Adrenal gland (tissue), 12 donors: ENCODE measurements around the gene MRAS. TPM values are rescaled to one million over a fixed set of nuclear protein-coding genes. Genes with fewer than 3 reads are reported as not detected.

Experiments used
- DNase-seq, 7 donors: peaks; one replicate each; pipeline ENCODE4 v3.0.0-alpha.2; 2019 to 2020
- H3K27ac ChIP-seq, 5 donors: fragments of 200-600 bp; sonication (generic) in 4 of 5; 1 replicate in 3 of 5; 2 replicates in 2 of 5; pipeline versions ENCODE4 v1.5.1 to v1.8.0; 2016 to 2020; ENCODE audit warnings: mild to moderate bottlenecking in 1 of 5
- H3K27me3 ChIP-seq: fragments of 200-600 bp; 2 replicates; pipeline ENCODE4 v1.8.0; 2021
- H3K36me3 ChIP-seq, 2 donors: fragments of 200-600 bp; replicated peaks in 1 of 2; 1 replicate in 1 of 2; 2 replicates in 1 of 2; pipeline versions ENCODE4 v1.5.1 to v1.8.0; 2018 to 2022
- H3K4me1 ChIP-seq, 2 donors: fragments of 200-600 bp; replicated peaks in 1 of 2; 1 replicate in 1 of 2; 2 replicates in 1 of 2; pipeline versions ENCODE4 v1.5.1 to v1.8.0; 2018 to 2021
- H3K4me3 ChIP-seq, 4 donors: fragments of 200-600 bp; sonication (generic) in 3 of 4; one replicate each; pipeline ENCODE4 v1.5.1; 2016 to 2018
- H3K9me3 ChIP-seq, 3 donors: fragments of 200-600 bp; sonication (generic) in 1 of 3; replicated peaks in 1 of 3; 1 replicate in 2 of 3; 2 replicates in 1 of 3; pipeline versions ENCODE4 v1.5.1 to v1.8.0; 2016 to 2021
- POLR2A ChIP-seq, 2 donors: fragments of 450-650 bp; IDR thresholded peaks; one replicate each; pipeline ENCODE4 v1.6.1; 2017; ENCODE audit warnings: antibody characterized with exemption in 2 of 2, mild to moderate bottlenecking in 2 of 2, moderate library complexity in 1 of 2
- WGBS, 4 donors: extraction: QIAGEN DNeasy Blood & Tissue Kit in 2 of 4; methylation state at CpG; one replicate each; pipeline versions ENCODE4 v1.1.5 to v1.1.7; 2013 to 2017; 5-methylcytosine and 5-hydroxymethylcytosine counted together
- intact Hi-C, 2 donors: fragments of 100-400 bp; cut with DNase I; formaldehyde crosslinking; loops; one replicate each; pipeline versions ENCODE4 v1.14.1 to v1.15.0; 2022 to 2023
- polyA plus RNA-seq, 3 donors: library from polyadenylated mRNA; stranded (reverse); fragments of 200-250 nt in 2 of 3; fragments of 350-450 nt in 1 of 3; fragmentation: Illumina TruSeq in 1 of 3; extraction: RNeasy Lipid Tissue Mini Kit (QIAGEN cat#74804) in 1 of 3; gene quantifications; one replicate each; pipeline ENCODE4 v1.2.3, GENCODE V29; 2013 to 2014
- total RNA-seq, 9 donors: library from RNA; depleted of rRNA in 4 of 9; stranded (reverse); fragments of >200 nt in 4 of 9; fragments of 120-200 nt in 1 of 9; fragmentation: NEBNext Ultra II Directional in 1 of 9; extraction: Animal tissue kit (Norgen Biotek cat#: 25700) in 1 of 9; gene quantifications; one replicate each; pipeline versions ENCODE4 v1.1.0 to v1.2.4, GENCODE V29; 2013 to 2023
- TF ChIP-seq, protein P1 (sequence below), 6 experiments: fragments of 450-650 bp in 4 of 6; fragments of 200-600 bp in 2 of 6; sonication (generic) in 1 of 6; IDR thresholded peaks; 1 replicate in 5 of 6; 2 replicates in 1 of 6; pipeline versions ENCODE4 v1.5.1 to v1.8.0; 2016 to 2021; ENCODE audit warnings: antibody characterized with exemption in 6 of 6, mild to moderate bottlenecking in 2 of 6, moderate library complexity in 1 of 6
- donor health status: healthy with polysubstance abuse.
- donor health status: Bipolar disorder and iron deficiency.
- donor health status: DM: yes; HTN: yes; CAD: no.
- donor health status: DM: no; HTN: no; CAD: no.
- donor health status: DM: no; HTN: no; CAD: no.
- donor health status: DM: yes; HTN: yes; CAD: no.

MRAS gene
- total and polyA plus RNA-seq, 12 donors: 47.9 to 337 (median 109) TPM

- peaks cover 29 to 54% of the 10 kb centered on the region in 2 donors for H3K4me1 ChIP-seq
- TF ChIP-seq, protein P1, sequence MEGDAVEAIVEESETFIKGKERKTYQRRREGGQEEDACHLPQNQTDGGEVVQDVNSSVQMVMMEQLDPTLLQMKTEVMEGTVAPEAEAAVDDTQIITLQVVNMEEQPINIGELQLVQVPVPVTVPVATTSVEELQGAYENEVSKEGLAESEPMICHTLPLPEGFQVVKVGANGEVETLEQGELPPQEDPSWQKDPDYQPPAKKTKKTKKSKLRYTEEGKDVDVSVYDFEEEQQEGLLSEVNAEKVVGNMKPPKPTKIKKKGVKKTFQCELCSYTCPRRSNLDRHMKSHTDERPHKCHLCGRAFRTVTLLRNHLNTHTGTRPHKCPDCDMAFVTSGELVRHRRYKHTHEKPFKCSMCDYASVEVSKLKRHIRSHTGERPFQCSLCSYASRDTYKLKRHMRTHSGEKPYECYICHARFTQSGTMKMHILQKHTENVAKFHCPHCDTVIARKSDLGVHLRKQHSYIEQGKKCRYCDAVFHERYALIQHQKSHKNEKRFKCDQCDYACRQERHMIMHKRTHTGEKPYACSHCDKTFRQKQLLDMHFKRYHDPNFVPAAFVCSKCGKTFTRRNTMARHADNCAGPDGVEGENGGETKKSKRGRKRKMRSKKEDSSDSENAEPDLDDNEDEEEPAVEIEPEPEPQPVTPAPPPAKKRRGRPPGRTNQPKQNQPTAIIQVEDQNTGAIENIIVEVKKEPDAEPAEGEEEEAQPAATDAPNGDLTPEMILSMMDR (IDR thresholded peaks at IDR 0.05): no peak
- TF ChIP-seq POLR2A (IDR thresholded peaks at IDR 0.05): no peak
Observed at GRCh38 chr3:138361561-138361971, 13.2 kb downstream of the MRAS start.

GRCh38 chr3:138362538-138362937 lies 14.2 kb downstream of the MRAS start:
- H3K36me3 ChIP-seq: no peaks in the 10 kb centered on the region
- intact Hi-C loops: loop anchor here in 1 of 2 donors (5.0 kb wide), 1 partner anchor 35 kb away; no protein-coding TSS in a partner anchor
- no peak overlapping the region for H3K4me3 ChIP-seq
- no peaks in the 10 kb centered on the region for H3K9me3 ChIP-seq
- no peak for DNase-seq
- WGBS, 4 donors: 88 to 95% (median 94%) methylated on average over 6 to 7 of the region's 7 CpGs
- peak overlapping the region in 1 of 5 donors; percentile 35 for H3K27ac ChIP-seq
- H3K4me1 ChIP-seq: peaks cover 29 to 63% of the 10 kb centered on the region in 2 donors
- TF ChIP-seq, protein P1 (IDR thresholded peaks at IDR 0.05): no peak
- TF ChIP-seq POLR2A (IDR thresholded peaks at IDR 0.05): no peak
- no peaks in the 10 kb centered on the region for H3K27me3 ChIP-seq

More at GRCh38 chr3:138361561-138361971, 13.2 kb downstream of the MRAS start:
- H3K9me3 ChIP-seq: no peaks in the 10 kb centered on the region
- no peak for DNase-seq
- no peaks in the 10 kb centered on the region for H3K36me3 ChIP-seq
- peak overlapping the region in 2 of 5 donors; percentile 38 to 70 for H3K27ac ChIP-seq
- intact Hi-C loops: loop anchor here in 1 of 2 donors (5.0 kb wide), 1 partner anchor 36 kb away; no protein-coding TSS in a partner anchor
- H3K27me3 ChIP-seq: no peaks in the 10 kb centered on the region
- no peak overlapping the region for H3K4me3 ChIP-seq
- WGBS, 4 donors: 77 to 89% (median 83%) methylated on average over 6 to 7 of the region's 7 CpGs

GRCh38 chr3:138363322-138363721 lies 14.9 kb downstream of the MRAS start:
- Histone ChIP-seq H3K4me3 (no peak overlapping the region), H3K4me1 (peaks cover 29 to 71% of the 10 kb centered on the region in 2 donors)

GRCh38 chr3:138364356-138365252 lies 16.2 kb downstream of the MRAS start:
- DNase-seq: peak in 5 of 7 donors; percentile 50 to 65 (median 59)
- H3K4me3 ChIP-seq: no peak overlapping the region
- peak overlapping the region in 3 of 5 donors; percentile 30 to 71 (median 35) for H3K27ac ChIP-seq
- 84 to 92% (median 91%) methylated on average over 6 of the region's 6 CpGs for WGBS, 4 donors
- peak in 1 of 2 donors; percentile 35 for TF ChIP-seq POLR2A (IDR thresholded peaks at IDR 0.05)
- TF ChIP-seq, protein P1 (IDR thresholded peaks at IDR 0.05): no peak
- H3K36me3 ChIP-seq: no peaks in the 10 kb centered on the region
- H3K27me3 ChIP-seq: no peaks in the 10 kb centered on the region
- intact Hi-C loops: loop anchor here in 1 of 2 donors (5.0 kb wide), 1 partner anchor 33 kb away; no protein-coding TSS in a partner anchor
- H3K4me1 ChIP-seq: peaks cover 31 to 68% of the 10 kb centered on the region in 2 donors
- H3K9me3 ChIP-seq: no peaks in the 10 kb centered on the region

More at GRCh38 chr3:138363322-138363721, 14.9 kb downstream of the MRAS start:
- TF ChIP-seq, protein P1 (IDR thresholded peaks at IDR 0.05): no peak
- no peak for TF ChIP-seq POLR2A (IDR thresholded peaks at IDR 0.05)
- Histone ChIP-seq H3K9me3 (no peaks in the 10 kb centered on the region), H3K27me3 (no peaks in the 10 kb centered on the region), H3K27ac (peak overlapping the region in 1 of 5 donors; percentile 35), H3K36me3 (no peaks in the 10 kb centered on the region)
- intact Hi-C loops: loop anchor here in 1 of 2 donors (5.0 kb wide), 1 partner anchor 34 kb away; no protein-coding TSS in a partner anchor
- 83 to 93% (median 89%) methylated on average over 4 of the region's 4 CpGs for WGBS, 4 donors
- no peak for DNase-seq
